ENCODE measurements around the gene AGMAT.

GRCh38 chr1:15531682-15532081 is 53.2 kb downstream of the AGMAT start:
- TF ChIP-seq, protein P1, sequence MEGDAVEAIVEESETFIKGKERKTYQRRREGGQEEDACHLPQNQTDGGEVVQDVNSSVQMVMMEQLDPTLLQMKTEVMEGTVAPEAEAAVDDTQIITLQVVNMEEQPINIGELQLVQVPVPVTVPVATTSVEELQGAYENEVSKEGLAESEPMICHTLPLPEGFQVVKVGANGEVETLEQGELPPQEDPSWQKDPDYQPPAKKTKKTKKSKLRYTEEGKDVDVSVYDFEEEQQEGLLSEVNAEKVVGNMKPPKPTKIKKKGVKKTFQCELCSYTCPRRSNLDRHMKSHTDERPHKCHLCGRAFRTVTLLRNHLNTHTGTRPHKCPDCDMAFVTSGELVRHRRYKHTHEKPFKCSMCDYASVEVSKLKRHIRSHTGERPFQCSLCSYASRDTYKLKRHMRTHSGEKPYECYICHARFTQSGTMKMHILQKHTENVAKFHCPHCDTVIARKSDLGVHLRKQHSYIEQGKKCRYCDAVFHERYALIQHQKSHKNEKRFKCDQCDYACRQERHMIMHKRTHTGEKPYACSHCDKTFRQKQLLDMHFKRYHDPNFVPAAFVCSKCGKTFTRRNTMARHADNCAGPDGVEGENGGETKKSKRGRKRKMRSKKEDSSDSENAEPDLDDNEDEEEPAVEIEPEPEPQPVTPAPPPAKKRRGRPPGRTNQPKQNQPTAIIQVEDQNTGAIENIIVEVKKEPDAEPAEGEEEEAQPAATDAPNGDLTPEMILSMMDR (IDR thresholded peaks at IDR 0.05), result no peak
- no peak for TF ChIP-seq POLR2A (IDR thresholded peaks at IDR 0.05)

Measured in testis (tissue), 2 donors.